Prostate gland (tissue), 2 donors: ENCODE data around the gene ITGBL1.

Experiments used
- POLR2A ChIP-seq: fragments of 450-650 bp; IDR thresholded peaks from one replicate; pipeline ENCODE4 v1.6.1; 2016; ENCODE audit warnings: antibody characterized with exemption, mild to moderate bottlenecking
- POLR2AphosphoS5 ChIP-seq: sonication (generic); formaldehyde crosslinking; IDR thresholded peaks from one replicate; pipeline ENCODE4 v1.6.1; 2017; ENCODE audit warnings: antibody characterized with exemption
- TF ChIP-seq, protein P1 (sequence below), 4 experiments: fragments of 200-600 bp in 2 of 4; fragments of 450-650 bp in 2 of 4; sonication (generic) in 2 of 4; IDR thresholded peaks; 1 replicate in 3 of 4; 2 replicates in 1 of 4; pipeline ENCODE4 v1.5.1; 2016 to 2019; ENCODE audit warnings: antibody characterized with exemption in 4 of 4, mild to moderate bottlenecking in 2 of 4, moderate library complexity in 2 of 4

DNA sequence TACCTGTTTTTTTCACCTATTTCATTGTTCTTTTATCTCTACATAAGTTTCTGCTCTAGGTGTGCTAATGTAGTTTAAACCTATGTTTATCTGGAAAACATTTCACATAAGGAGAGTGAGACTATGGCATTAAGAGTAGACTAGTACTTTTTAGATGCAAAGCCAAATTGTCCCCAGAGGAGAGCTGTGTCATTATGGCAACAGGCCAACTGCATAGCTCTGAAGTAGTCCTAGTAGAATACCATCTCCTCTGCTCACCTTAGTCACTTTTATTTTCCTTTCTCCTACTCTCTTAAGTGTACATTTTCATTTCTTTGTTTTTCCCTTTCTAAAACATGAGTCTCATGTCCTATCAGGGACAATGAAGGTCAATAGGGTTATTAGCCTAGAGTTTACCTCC lies 123.1 kb downstream of the ITGBL1 start:
- TF ChIP-seq, protein P1, sequence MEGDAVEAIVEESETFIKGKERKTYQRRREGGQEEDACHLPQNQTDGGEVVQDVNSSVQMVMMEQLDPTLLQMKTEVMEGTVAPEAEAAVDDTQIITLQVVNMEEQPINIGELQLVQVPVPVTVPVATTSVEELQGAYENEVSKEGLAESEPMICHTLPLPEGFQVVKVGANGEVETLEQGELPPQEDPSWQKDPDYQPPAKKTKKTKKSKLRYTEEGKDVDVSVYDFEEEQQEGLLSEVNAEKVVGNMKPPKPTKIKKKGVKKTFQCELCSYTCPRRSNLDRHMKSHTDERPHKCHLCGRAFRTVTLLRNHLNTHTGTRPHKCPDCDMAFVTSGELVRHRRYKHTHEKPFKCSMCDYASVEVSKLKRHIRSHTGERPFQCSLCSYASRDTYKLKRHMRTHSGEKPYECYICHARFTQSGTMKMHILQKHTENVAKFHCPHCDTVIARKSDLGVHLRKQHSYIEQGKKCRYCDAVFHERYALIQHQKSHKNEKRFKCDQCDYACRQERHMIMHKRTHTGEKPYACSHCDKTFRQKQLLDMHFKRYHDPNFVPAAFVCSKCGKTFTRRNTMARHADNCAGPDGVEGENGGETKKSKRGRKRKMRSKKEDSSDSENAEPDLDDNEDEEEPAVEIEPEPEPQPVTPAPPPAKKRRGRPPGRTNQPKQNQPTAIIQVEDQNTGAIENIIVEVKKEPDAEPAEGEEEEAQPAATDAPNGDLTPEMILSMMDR (IDR thresholded peaks at IDR 0.05), result no peak
- TF ChIP-seq POLR2A, result no peak
- TF ChIP-seq POLR2AphosphoS5, result no peak
